OCI-LY7 (cell line): ENCODE results near the gene GALNT17. TPM values are rescaled to one million over a fixed set of nuclear protein-coding genes. Genes with fewer than 3 reads are reported as not detected.

Source experiments
- BruUV-seq: library from RNA; stranded (reverse); fragments of 400-500 nt; replicated peaks from 2 replicates; lab custom pipeline; 2021; lab: Mats Ljungman, UMichigan
- CTCF ChIA-PET: fragments of 300-600 bp; sonication (Branson Sonifier 250); formaldehyde crosslinking; loops from one replicate; lab custom pipeline; 2022; ENCODE audit warnings: antibody characterized with exemption; ENCODE audit not compliant: unreplicated experiment; lab: Charles Lee
- POLR2A ChIA-PET: fragments of 300-600 bp; sonication (Branson Sonifier 250); formaldehyde crosslinking; loops from one replicate; lab custom pipeline; 2022; ENCODE audit warnings: antibody characterized with exemption; lab: Charles Lee
- DNase-seq: peaks from one replicate; pipeline ENCODE4 v3.0.0-alpha.2; 2015; ENCODE audit warnings: low spot score
- H2AFZ ChIP-seq: fragments of 200-600 bp; sonication (generic), shearing (Covaris generic); 2 replicates; pipeline ENCODE4 v1.6.1; 2014; ENCODE audit warnings: mild to moderate bottlenecking, antibody characterized with exemption, low read length, moderate library complexity
- H3K27ac ChIP-seq: fragments of 200-600 bp; sonication (generic); 2 replicates; pipeline ENCODE4 v1.5.1; 2014; ENCODE audit warnings: mixed run types, low read depth, mild to moderate bottlenecking, moderate library complexity, low read length, inconsistent platforms; ENCODE audit not compliant: poor library complexity, severe bottlenecking
- H3K36me3 ChIP-seq: fragments of 200-600 bp; sonication (generic); 2 replicates; pipeline ENCODE4 v1.6.1; 2014; ENCODE audit warnings: mild to moderate bottlenecking, antibody characterized with exemption, low read length, moderate library complexity, mixed read lengths; ENCODE audit not compliant: insufficient read depth
- H3K4me1 ChIP-seq: fragments of 200-600 bp; sonication (generic); 2 replicates; pipeline ENCODE4 v1.5.1; 2014; ENCODE audit warnings: mild to moderate bottlenecking, low read length; ENCODE audit not compliant: insufficient read depth, poor library complexity, severe bottlenecking
- H3K4me2 ChIP-seq: fragments of 200-600 bp; sonication (generic); 2 replicates; pipeline ENCODE4 v1.6.1; 2014; ENCODE audit warnings: mild to moderate bottlenecking, low read length
- H3K4me3 ChIP-seq: fragments of 200-600 bp; sonication (generic); 2 replicates; pipeline ENCODE4 v1.5.1; 2014; ENCODE audit warnings: mild to moderate bottlenecking, low read depth, low read length; ENCODE audit not compliant: poor library complexity, severe bottlenecking
- H3K79me2 ChIP-seq: fragments of 200-600 bp; sonication (generic); 2 replicates; pipeline ENCODE4 v1.6.1; 2016; ENCODE audit warnings: low read depth, mild to moderate bottlenecking, low read length, moderate library complexity, mixed read lengths; ENCODE audit not compliant: insufficient read depth
- H3K9me2 ChIP-seq: fragments of 200-600 bp; sonication (generic); 2 replicates; pipeline ENCODE4 v1.6.1; 2016; ENCODE audit warnings: mild to moderate bottlenecking, low read length, mixed read lengths; ENCODE audit not compliant: insufficient read depth
- H3K9me3 ChIP-seq: fragments of 200-600 bp; sonication (generic); 2 replicates; pipeline ENCODE4 v1.6.1; 2014; ENCODE audit warnings: mild to moderate bottlenecking, mixed run types, low read length, mixed read lengths
- H4K20me1 ChIP-seq: fragments of 200-600 bp; sonication (generic); 2 replicates; pipeline ENCODE4 v1.6.1; 2014; ENCODE audit warnings: mild to moderate bottlenecking, antibody characterized with exemption, low read length, moderate library complexity, mixed read lengths; ENCODE audit not compliant: insufficient read depth
- CTCF ChIP-seq: fragments of 200-600 bp; sonication (generic); conservative IDR thresholded peaks from 2 replicates; pipeline ENCODE4 v1.5.1; 2014; ENCODE audit warnings: mild to moderate bottlenecking, antibody characterized with exemption, low read length, moderate library complexity, mixed read lengths
- EZH2phosphoT487 ChIP-seq: fragments of 200-600 bp; sonication (generic); IDR thresholded peaks from 2 replicates; pipeline ENCODE4 v1.6.1; 2018; ENCODE audit warnings: low read depth, borderline replicate concordance, mild to moderate bottlenecking, mixed run types, antibody characterized with exemption, low read length, moderate library complexity, mixed read lengths
- intact Hi-C: fragments of 100-400 bp; cut with micrococcal nuclease; formaldehyde crosslinking; loops from one replicate; pipeline ENCODE4 v1.10.0; 2022; ENCODE audit not compliant: unreplicated experiment
- total RNA-seq, 2 experiments: library from RNA; depleted of rRNA in 1 of 2; stranded (reverse); fragments of >200 nt in 1 of 2; shearing (Covaris generic) in 1 of 2; gene quantifications; 2 replicates each; pipeline ENCODE4 v1.2.3, GENCODE V29; 2014 to 2022

GALNT17 gene
- total RNA-seq, 2 experiments from 2014 or later: not detected

GRCh38 chr7:71422104-71422503 lies 290.2 kb downstream of the GALNT17 start:
- intact Hi-C loops: no loop called here
- H2AFZ ChIP-seq: no peak overlapping the region
- no peaks in the 10 kb centered on the region for H4K20me1 ChIP-seq
- ChIA-PET CTCF (no interaction called here), POLR2A (interaction anchor here (0.6 kb wide), 1 partner anchor 107 kb away, joined by 3 read pairs; no protein-coding TSS in a partner anchor)
- H3K27ac ChIP-seq: no peak overlapping the region
- H3K36me3 ChIP-seq: no peaks in the 10 kb centered on the region
- H3K9me2 ChIP-seq: no peaks in the 10 kb centered on the region
- no TSS peak for BruUV-seq
- H3K4me1 ChIP-seq: no peaks in the 10 kb centered on the region
- H3K4me3 ChIP-seq: no peak overlapping the region
- H3K9me3 ChIP-seq: no peaks in the 10 kb centered on the region
- no peaks in the 10 kb centered on the region for H3K79me2 ChIP-seq
- TF ChIP-seq CTCF (no peak), EZH2phosphoT487 (no peak)
- H3K4me2 ChIP-seq: no peak overlapping the region
- no peak for DNase-seq

GRCh38 chr7:71424166-71425035 lies 292.5 kb downstream of the GALNT17 start:
- BruUV-seq: no TSS peak
- POLR2A ChIA-PET: no interaction called here
- H4K20me1 ChIP-seq: no peaks in the 10 kb centered on the region
- no peaks in the 10 kb centered on the region for H3K9me3 ChIP-seq
- no peak for TF ChIP-seq CTCF
- no peak for TF ChIP-seq EZH2phosphoT487
- intact Hi-C loops: no loop called here
- H3K4me3 ChIP-seq: no peak overlapping the region
- H3K36me3 ChIP-seq: no peaks in the 10 kb centered on the region
- H3K4me1 ChIP-seq: no peaks in the 10 kb centered on the region
- H3K27ac ChIP-seq: no peak overlapping the region
- H3K79me2 ChIP-seq: no peaks in the 10 kb centered on the region
- no peak overlapping the region for H3K4me2 ChIP-seq
- CTCF ChIA-PET: no interaction called here
- no peaks in the 10 kb centered on the region for H3K9me2 ChIP-seq
- H2AFZ ChIP-seq: no peak overlapping the region
- DNase-seq: no peak

- Histone ChIP-seq H3K4me2 (no peak overlapping the region), H4K20me1 (no peaks in the 10 kb centered on the region), H3K9me3 (no peaks in the 10 kb centered on the region), H3K4me3 (no peak overlapping the region), H3K4me1 (no peaks in the 10 kb centered on the region), H3K79me2 (no peaks in the 10 kb centered on the region), H3K36me3 (no peaks in the 10 kb centered on the region), H3K9me2 (no peaks in the 10 kb centered on the region), H3K27ac (no peak overlapping the region), H2AFZ (no peak overlapping the region)
- BruUV-seq: no TSS peak
- TF ChIP-seq EZH2phosphoT487 (no peak), CTCF (no peak)
- CTCF ChIA-PET: no interaction called here
- intact Hi-C loops: no loop called here
- POLR2A ChIA-PET: no interaction called here
- DNase-seq: no peak
Observed at GRCh38 chr7:71429083-71429482, 297.1 kb downstream of the GALNT17 start.
